HG03139 (cell line): ENCODE data around the gene SORCS1.

Experiments
- ATAC-seq: cut with Tn5 transposase; IDR thresholded peaks from one replicate; pipeline ENCODE4 v1.9.1; 2021; ENCODE audit not compliant: unreplicated experiment

Gene SORCS1

GRCh38 chr10:106910666-106911065 is 253.8 kb downstream of the SORCS1 start:
- ATAC-seq = no peak

GRCh38 chr10:106908225-106908624 is 256.3 kb downstream of the SORCS1 start:
- ATAC-seq = no peak

GRCh38 chr10:106904209-106904608 is 260.3 kb downstream of the SORCS1 start:
- ATAC-seq = no peak

GRCh38 chr10:106903180-106903579 is 261.3 kb downstream of the SORCS1 start:
- ATAC-seq = no peak

GRCh38 chr10:106900016-106900652 is 264.4 kb downstream of the SORCS1 start:
- no peak for ATAC-seq

- ATAC-seq = no peak
These were observed 266.1 kb downstream of the SORCS1 start for GRCh38 chr10:106898446-106898845.

- no peak for ATAC-seq
These were observed 266.8 kb downstream of the SORCS1 start for GRCh38 chr10:106897719-106898118.

GRCh38 chr10:106894692-106895091 is 269.8 kb downstream of the SORCS1 start:
- ATAC-seq = no peak

GRCh38 chr10:106877574-106877973 is 286.9 kb downstream of the SORCS1 start:
- no peak for ATAC-seq

GRCh38 chr10:106874604-106874889 is 290.0 kb downstream of the SORCS1 start:
- no peak for ATAC-seq

- ATAC-seq = no peak
These were observed 290.5 kb downstream of the SORCS1 start for GRCh38 chr10:106873770-106874603.

- peak; percentile 61 for ATAC-seq
These were observed 292.3 kb downstream of the SORCS1 start for GRCh38 chr10:106872176-106872575.

- ATAC-seq = no peak
These were observed 298.2 kb downstream of the SORCS1 start for GRCh38 chr10:106866244-106866845.

- no peak for ATAC-seq
These were observed 300.5 kb downstream of the SORCS1 start for GRCh38 chr10:106864031-106864430.

- ATAC-seq = no peak
These were observed 301.0 kb downstream of the SORCS1 start for GRCh38 chr10:106863549-106863948.

GRCh38 chr10:106859892-106860652 is 304.4 kb downstream of the SORCS1 start:
- ATAC-seq = no peak

- ATAC-seq = no peak
These were observed 306.8 kb downstream of the SORCS1 start for GRCh38 chr10:106857728-106858127.

- no peak for ATAC-seq
These were observed 307.3 kb downstream of the SORCS1 start for GRCh38 chr10:106857213-106857612.

- peak; percentile 95 for ATAC-seq
These were observed 327.4 kb downstream of the SORCS1 start for GRCh38 chr10:106836933-106837663.

- ATAC-seq = no peak
These were observed 331.7 kb downstream of the SORCS1 start for GRCh38 chr10:106832846-106833245.

GRCh38 chr10:106830471-106830870 is 334.0 kb downstream of the SORCS1 start:
- ATAC-seq = no peak
